Neural cell (in vitro differentiated cells): ENCODE data around the gene ASCL5.

Experiments
- EP300 ChIP-seq: fragments of 450-650 bp; conservative IDR thresholded peaks from 2 replicates; pipeline ENCODE4 v1.6.1; 2014; ENCODE audit warnings: antibody characterized with exemption, mild to moderate bottlenecking, moderate library complexity; ENCODE audit not compliant: poor library complexity, severe bottlenecking
- EZH2 ChIP-seq: fragments of 200-600, 300-800 bp; shearing (Covaris generic), sonication (generic); IDR thresholded peaks from 2 replicates; pipeline ENCODE4 v1.6.1; 2014; ENCODE audit warnings: antibody characterized with exemption, low read length, borderline replicate concordance, mild to moderate bottlenecking; ENCODE audit not compliant: insufficient read depth, poor library complexity, severe bottlenecking
- POLR2AphosphoS5 ChIP-seq: IDR thresholded peaks from 2 replicates; pipeline ENCODE4 v1.6.1; 2012
- RAD21 ChIP-seq: fragments of 450-650 bp; conservative IDR thresholded peaks from 2 replicates; pipeline ENCODE4 v1.6.1; 2014; ENCODE audit warnings: antibody characterized with exemption, mild to moderate bottlenecking, moderate library complexity
- SMC3 ChIP-seq: fragments of 450-650 bp; conservative IDR thresholded peaks from 2 replicates; pipeline ENCODE4 v1.6.1; 2014; ENCODE audit warnings: antibody characterized with exemption, mild to moderate bottlenecking, moderate library complexity; ENCODE audit not compliant: poor library complexity
- TAF1 ChIP-seq: IDR thresholded peaks from 2 replicates; pipeline ENCODE4 v1.6.1; 2012; ENCODE audit warnings: low read depth
- TF ChIP-seq, protein P1 (sequence below): fragments of 450-650 bp; IDR thresholded peaks from 2 replicates; pipeline ENCODE4 v1.5.1; 2014; ENCODE audit warnings: antibody characterized with exemption, mild to moderate bottlenecking, moderate library complexity; ENCODE audit not compliant: poor library complexity, severe bottlenecking
- TF ChIP-seq, protein P2 (sequence below): IDR thresholded peaks from 2 replicates; pipeline ENCODE4 v1.6.1; 2012; ENCODE audit warnings: borderline replicate concordance

- TF ChIP-seq EZH2 (no peak), RAD21 (no peak), TAF1 (no peak), EP300 (no peak), SMC3 (no peak), POLR2AphosphoS5 (no peak)
- TF ChIP-seq, protein P1, sequence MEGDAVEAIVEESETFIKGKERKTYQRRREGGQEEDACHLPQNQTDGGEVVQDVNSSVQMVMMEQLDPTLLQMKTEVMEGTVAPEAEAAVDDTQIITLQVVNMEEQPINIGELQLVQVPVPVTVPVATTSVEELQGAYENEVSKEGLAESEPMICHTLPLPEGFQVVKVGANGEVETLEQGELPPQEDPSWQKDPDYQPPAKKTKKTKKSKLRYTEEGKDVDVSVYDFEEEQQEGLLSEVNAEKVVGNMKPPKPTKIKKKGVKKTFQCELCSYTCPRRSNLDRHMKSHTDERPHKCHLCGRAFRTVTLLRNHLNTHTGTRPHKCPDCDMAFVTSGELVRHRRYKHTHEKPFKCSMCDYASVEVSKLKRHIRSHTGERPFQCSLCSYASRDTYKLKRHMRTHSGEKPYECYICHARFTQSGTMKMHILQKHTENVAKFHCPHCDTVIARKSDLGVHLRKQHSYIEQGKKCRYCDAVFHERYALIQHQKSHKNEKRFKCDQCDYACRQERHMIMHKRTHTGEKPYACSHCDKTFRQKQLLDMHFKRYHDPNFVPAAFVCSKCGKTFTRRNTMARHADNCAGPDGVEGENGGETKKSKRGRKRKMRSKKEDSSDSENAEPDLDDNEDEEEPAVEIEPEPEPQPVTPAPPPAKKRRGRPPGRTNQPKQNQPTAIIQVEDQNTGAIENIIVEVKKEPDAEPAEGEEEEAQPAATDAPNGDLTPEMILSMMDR = no peak
- TF ChIP-seq, protein P2, sequence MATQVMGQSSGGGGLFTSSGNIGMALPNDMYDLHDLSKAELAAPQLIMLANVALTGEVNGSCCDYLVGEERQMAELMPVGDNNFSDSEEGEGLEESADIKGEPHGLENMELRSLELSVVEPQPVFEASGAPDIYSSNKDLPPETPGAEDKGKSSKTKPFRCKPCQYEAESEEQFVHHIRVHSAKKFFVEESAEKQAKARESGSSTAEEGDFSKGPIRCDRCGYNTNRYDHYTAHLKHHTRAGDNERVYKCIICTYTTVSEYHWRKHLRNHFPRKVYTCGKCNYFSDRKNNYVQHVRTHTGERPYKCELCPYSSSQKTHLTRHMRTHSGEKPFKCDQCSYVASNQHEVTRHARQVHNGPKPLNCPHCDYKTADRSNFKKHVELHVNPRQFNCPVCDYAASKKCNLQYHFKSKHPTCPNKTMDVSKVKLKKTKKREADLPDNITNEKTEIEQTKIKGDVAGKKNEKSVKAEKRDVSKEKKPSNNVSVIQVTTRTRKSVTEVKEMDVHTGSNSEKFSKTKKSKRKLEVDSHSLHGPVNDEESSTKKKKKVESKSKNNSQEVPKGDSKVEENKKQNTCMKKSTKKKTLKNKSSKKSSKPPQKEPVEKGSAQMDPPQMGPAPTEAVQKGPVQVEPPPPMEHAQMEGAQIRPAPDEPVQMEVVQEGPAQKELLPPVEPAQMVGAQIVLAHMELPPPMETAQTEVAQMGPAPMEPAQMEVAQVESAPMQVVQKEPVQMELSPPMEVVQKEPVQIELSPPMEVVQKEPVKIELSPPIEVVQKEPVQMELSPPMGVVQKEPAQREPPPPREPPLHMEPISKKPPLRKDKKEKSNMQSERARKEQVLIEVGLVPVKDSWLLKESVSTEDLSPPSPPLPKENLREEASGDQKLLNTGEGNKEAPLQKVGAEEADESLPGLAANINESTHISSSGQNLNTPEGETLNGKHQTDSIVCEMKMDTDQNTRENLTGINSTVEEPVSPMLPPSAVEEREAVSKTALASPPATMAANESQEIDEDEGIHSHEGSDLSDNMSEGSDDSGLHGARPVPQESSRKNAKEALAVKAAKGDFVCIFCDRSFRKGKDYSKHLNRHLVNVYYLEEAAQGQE = no peak
Measured at GRCh38 chr1:201083741-201084140, 43.2 kb downstream of the ASCL5 start.
